Mammary epithelial cell (primary cell): ENCODE results near the gene CACHD1.
"Not testable (repeated sequence)": the region's sequence is repeated elsewhere in the genome, so short reads cannot be mapped to it uniquely, and the experiment has no call there.

ENCODE experiments used
- EZH2 ChIP-seq: IDR thresholded peaks from 2 replicates; pipeline ENCODE4 v1.6.1; 2012; ENCODE audit warnings: low read length, inconsistent platforms, borderline replicate concordance
- TF ChIP-seq, protein P1 (sequence below), 2 donors: IDR thresholded peaks in 1 of 2; conservative IDR thresholded peaks in 1 of 2; 2 replicates each; pipeline ENCODE4 v1.5.1; 2011 to 2012; ENCODE audit warnings: inconsistent platforms in 2 of 2, low read length in 2 of 2, mild to moderate bottlenecking in 2 of 2, control low read depth in 1 of 2, low read depth in 1 of 2; ENCODE audit not compliant: insufficient read depth in 1 of 2; ENCODE audit errors: extremely low read depth in 1 of 2

DNA sequence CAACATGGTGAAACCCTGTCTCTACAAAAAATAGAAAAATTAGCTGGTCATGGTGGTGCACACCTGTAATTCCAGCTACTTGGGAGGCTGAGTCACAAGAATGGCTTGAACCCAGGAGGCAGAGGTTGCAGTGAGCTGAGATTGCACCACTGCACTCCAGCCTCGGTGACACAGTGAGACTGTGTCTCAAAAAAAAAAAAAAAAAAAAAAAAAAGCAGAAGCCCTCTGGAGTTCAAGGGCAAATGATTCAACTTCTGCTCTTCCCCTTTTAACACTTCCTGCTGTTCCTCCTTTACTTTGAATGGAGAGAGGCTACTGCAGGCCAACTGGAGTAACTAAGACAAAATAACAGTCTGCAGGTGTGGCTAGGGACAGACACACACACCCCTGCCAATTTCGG lies 42.3 kb downstream of the CACHD1 start:
- TF ChIP-seq EZH2, result not testable (repeated sequence)
- TF ChIP-seq, protein P1, sequence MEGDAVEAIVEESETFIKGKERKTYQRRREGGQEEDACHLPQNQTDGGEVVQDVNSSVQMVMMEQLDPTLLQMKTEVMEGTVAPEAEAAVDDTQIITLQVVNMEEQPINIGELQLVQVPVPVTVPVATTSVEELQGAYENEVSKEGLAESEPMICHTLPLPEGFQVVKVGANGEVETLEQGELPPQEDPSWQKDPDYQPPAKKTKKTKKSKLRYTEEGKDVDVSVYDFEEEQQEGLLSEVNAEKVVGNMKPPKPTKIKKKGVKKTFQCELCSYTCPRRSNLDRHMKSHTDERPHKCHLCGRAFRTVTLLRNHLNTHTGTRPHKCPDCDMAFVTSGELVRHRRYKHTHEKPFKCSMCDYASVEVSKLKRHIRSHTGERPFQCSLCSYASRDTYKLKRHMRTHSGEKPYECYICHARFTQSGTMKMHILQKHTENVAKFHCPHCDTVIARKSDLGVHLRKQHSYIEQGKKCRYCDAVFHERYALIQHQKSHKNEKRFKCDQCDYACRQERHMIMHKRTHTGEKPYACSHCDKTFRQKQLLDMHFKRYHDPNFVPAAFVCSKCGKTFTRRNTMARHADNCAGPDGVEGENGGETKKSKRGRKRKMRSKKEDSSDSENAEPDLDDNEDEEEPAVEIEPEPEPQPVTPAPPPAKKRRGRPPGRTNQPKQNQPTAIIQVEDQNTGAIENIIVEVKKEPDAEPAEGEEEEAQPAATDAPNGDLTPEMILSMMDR (conservative IDR thresholded peaks at IDR 0.05 in 1 of 2, IDR thresholded peaks at IDR 0.05 in 1 of 2; ENCODE audit: extremely low read depth in 1 of 2, insufficient read depth in 1 of 2, low read depth in 1 of 2, low read length in 2 of 2), result not testable (repeated sequence)
